KMS-11 (cell line): ENCODE data around the gene BCL2L2.

Source experiments
- H2AFZ ChIP-seq: fragments of 200-600 bp; sonication (generic); 2 replicates; pipeline ENCODE4 v1.6.1; 2016; ENCODE audit warnings: antibody characterized with exemption, mixed run types, low read depth
- H3K27ac ChIP-seq: fragments of 200-600 bp; sonication (generic); 2 replicates; pipeline ENCODE4 v1.6.1; 2016; ENCODE audit warnings: mild to moderate bottlenecking, mixed run types
- H3K27me3 ChIP-seq: fragments of 200-600 bp; sonication (generic); 2 replicates; pipeline ENCODE4 v1.6.1; 2017; ENCODE audit warnings: mild to moderate bottlenecking, low read depth, mixed run types, moderate library complexity; ENCODE audit not compliant: insufficient read depth
- H3K36me3 ChIP-seq: fragments of 200-600 bp; sonication (generic); 2 replicates; pipeline ENCODE4 v1.6.1; 2017; ENCODE audit warnings: mild to moderate bottlenecking, mixed run types; ENCODE audit not compliant: insufficient read depth
- H3K4me1 ChIP-seq: fragments of 200-600 bp; sonication (generic); 2 replicates; pipeline ENCODE4 v1.6.1; 2016; ENCODE audit warnings: mild to moderate bottlenecking, low read depth, mixed run types; ENCODE audit not compliant: poor library complexity, severe bottlenecking
- H3K4me2 ChIP-seq: fragments of 200-600 bp; sonication (generic); 2 replicates; pipeline ENCODE4 v1.7.0; 2016; ENCODE audit warnings: mild to moderate bottlenecking, mixed run types
- H3K4me3 ChIP-seq: fragments of 200-600 bp; sonication (generic); IDR thresholded peaks from 2 replicates; pipeline ENCODE4 v1.6.1; 2017; ENCODE audit warnings: low read depth, low read length, mixed read lengths; ENCODE audit not compliant: insufficient read depth
- H3K79me2 ChIP-seq: fragments of 200-600 bp; sonication (generic); 2 replicates; pipeline ENCODE4 v1.6.1; 2016; ENCODE audit warnings: low read depth, mixed run types; ENCODE audit not compliant: insufficient read depth
- H3K9ac ChIP-seq: fragments of 200-600 bp; sonication (generic); 2 replicates; pipeline ENCODE4 v1.6.1; 2016; ENCODE audit warnings: mild to moderate bottlenecking, mixed run types
- H4K20me1 ChIP-seq: fragments of 200-600 bp; sonication (generic); 2 replicates; pipeline ENCODE4 v1.6.1; 2016; ENCODE audit warnings: mild to moderate bottlenecking, mixed run types; ENCODE audit not compliant: insufficient read depth
- CTCF ChIP-seq: fragments of 200-600 bp; sonication (generic); conservative IDR thresholded peaks from 2 replicates; pipeline ENCODE4 v1.6.1; 2017; ENCODE audit warnings: low read depth, mild to moderate bottlenecking, antibody characterized with exemption, low read length, moderate library complexity, mixed read lengths

Gene BCL2L2

GRCh38 chr14:23356662-23357061, 50.0 kb downstream of the BCL2L2 start:
- H3K4me3 ChIP-seq: no peak overlapping the region
- no peaks in the 10 kb centered on the region for H4K20me1 ChIP-seq
- no peak overlapping the region for H2AFZ ChIP-seq
- H3K4me1 ChIP-seq: no peaks in the 10 kb centered on the region
- no peak for TF ChIP-seq CTCF
- H3K4me2 ChIP-seq: no peak overlapping the region
- H3K79me2 ChIP-seq: no peaks in the 10 kb centered on the region
- no peak overlapping the region for H3K27ac ChIP-seq
- no peaks in the 10 kb centered on the region for H3K36me3 ChIP-seq
- no peak overlapping the region for H3K9ac ChIP-seq
- no peaks in the 10 kb centered on the region for H3K27me3 ChIP-seq

- H3K4me3 ChIP-seq: no peak overlapping the region
- no peak for TF ChIP-seq CTCF
- H3K27me3 ChIP-seq: no peaks in the 10 kb centered on the region
- H3K36me3 ChIP-seq: no peaks in the 10 kb centered on the region
- H2AFZ ChIP-seq: no peak overlapping the region
- H3K79me2 ChIP-seq: no peaks in the 10 kb centered on the region
- H4K20me1 ChIP-seq: no peaks in the 10 kb centered on the region
- H3K4me2 ChIP-seq: no peak overlapping the region
- H3K27ac ChIP-seq: no peak overlapping the region
- H3K4me1 ChIP-seq: no peaks in the 10 kb centered on the region
- no peak overlapping the region for H3K9ac ChIP-seq
Observed at GRCh38 chr14:23357261-23357660, 50.6 kb downstream of the BCL2L2 start.

GRCh38 chr14:23358042-23358441, 51.4 kb downstream of the BCL2L2 start:
- no peak overlapping the region for H3K4me2 ChIP-seq
- TF ChIP-seq CTCF: no peak
- no peaks in the 10 kb centered on the region for H3K27me3 ChIP-seq
- H3K79me2 ChIP-seq: no peaks in the 10 kb centered on the region
- H3K9ac ChIP-seq: no peak overlapping the region
- H4K20me1 ChIP-seq: no peaks in the 10 kb centered on the region
- no peak overlapping the region for H3K27ac ChIP-seq
- no peaks in the 10 kb centered on the region for H3K36me3 ChIP-seq
- no peak overlapping the region for H2AFZ ChIP-seq
- no peaks in the 10 kb centered on the region for H3K4me1 ChIP-seq
- H3K4me3 ChIP-seq: no peak overlapping the region

- no peak overlapping the region for H3K27ac ChIP-seq
- H3K4me3 ChIP-seq: no peak overlapping the region
- H3K4me2 ChIP-seq: no peak overlapping the region
- no peaks in the 10 kb centered on the region for H3K36me3 ChIP-seq
- no peaks in the 10 kb centered on the region for H3K79me2 ChIP-seq
- H3K9ac ChIP-seq: no peak overlapping the region
- TF ChIP-seq CTCF: no peak
- H3K27me3 ChIP-seq: no peaks in the 10 kb centered on the region
- H2AFZ ChIP-seq: no peak overlapping the region
- H4K20me1 ChIP-seq: no peaks in the 10 kb centered on the region
- H3K4me1 ChIP-seq: no peaks in the 10 kb centered on the region
Observed at GRCh38 chr14:23358553-23359166, 52.0 kb downstream of the BCL2L2 start.
